Pancreas (tissue), 10 donors: ENCODE measurements around the gene CLIP4. TPM values are rescaled to one million over a fixed set of nuclear protein-coding genes. Genes with fewer than 3 reads are reported as not detected.

ENCODE experiments used
- ATAC-seq, 4 donors: fragments of 200-7000 bp; cut with Tn5 transposase; one replicate each; pipeline versions ENCODE4 v1.8.0 to v1.9.1; 2020; ENCODE audit warnings: mild to moderate bottlenecking in 4 of 4, moderate library complexity in 4 of 4
- DNase-seq, 6 donors: peaks; one replicate each; pipeline ENCODE4 v3.0.0-alpha.2; 2020
- FAIRE-seq: peaks from 2 replicates; lab custom pipeline; 2012; peaks lifted over from hg19 to GRCh38; lab: Jason Lieb, UNC
- H3K27ac ChIP-seq, 4 donors: fragments of 200-600 bp; sonication (generic); 1 replicate in 3 of 4; 2 replicates in 1 of 4; pipeline versions ENCODE4 v1.5.0 to v1.8.0; 2020
- H3K27me3 ChIP-seq, 4 donors: fragments of 200-600 bp; one replicate each; pipeline ENCODE4 v1.8.0; 2021
- H3K36me3 ChIP-seq, 3 donors: fragments of 200-600 bp; sonication (generic) in 1 of 3; one replicate each; pipeline versions ENCODE4 v1.5.0 to v1.8.0; 2020 to 2021
- H3K4me1 ChIP-seq, 3 donors: fragments of 200-600 bp; one replicate each; pipeline ENCODE4 v1.8.0; 2021
- H3K4me3 ChIP-seq, 4 donors: fragments of 200-600 bp; sonication (generic) in 2 of 4; one replicate each; pipeline versions ENCODE4 v1.5.0 to v1.8.0; 2020 to 2021
- H3K9me3 ChIP-seq, 4 donors: fragments of 200-600 bp; one replicate each; pipeline ENCODE4 v1.8.0; 2021
- CTCF ChIP-seq, 4 donors: fragments of 200-600 bp; sonication (generic) in 3 of 4; IDR thresholded peaks; one replicate each; pipeline versions ENCODE4 v1.5.0 to v1.8.0; 2021; ENCODE audit warnings: antibody characterized with exemption in 4 of 4
- WGBS, 2 donors: extraction: QIAGEN DNeasy Blood & Tissue Kit; methylation state at CpG; one replicate each; pipeline ENCODE4 v1.1.7; 2013; 5-methylcytosine and 5-hydroxymethylcytosine counted together
- intact Hi-C, 3 donors: fragments of 100-400 bp; cut with DNase I; formaldehyde crosslinking; loops; one replicate each; pipeline versions ENCODE4 v1.11.1 to v1.14.2; 2022
- polyA plus RNA-seq, 2 donors: library from polyadenylated mRNA; stranded (reverse); fragments of 200-250 nt; gene quantifications; one replicate each; pipeline ENCODE4 v1.2.3, GENCODE V29; 2013
- total RNA-seq, 6 donors: library from RNA; stranded (reverse); fragmentation: NEBNext Ultra II Directional in 4 of 6; extraction: Animal tissue kit (Norgen Biotek cat#: 25700) in 4 of 6; gene quantifications; one replicate each; pipeline versions ENCODE4 v1.2.1 to v1.2.4, GENCODE V29; 2021 to 2023
- donor health status: healthy with polysubstance abuse.
- donor health status: DM: no; HTN: no; CAD: no; lungs with moderate emphysema.
- donor health status: DM: no; HTN: no; CAD: no.
- donor health status: control.
- donor health status: control.
- donor health status: Bipolar disorder and iron deficiency.
- donor health status: DM: yes; HTN: yes; CAD: no.
- donor health status: DM: no; HTN: no; CAD: no.
- donor health status: DM: no; HTN: no; CAD: no.
- donor health status: DM: yes; HTN: yes; CAD: no.

Gene CLIP4
- total and polyA plus RNA-seq, 8 donors, result 4.5 to 18.3 (median 7.0) TPM

- Histone ChIP-seq H3K4me1 (no peaks in the 10 kb centered on the region), H3K9me3 (no peaks in the 10 kb centered on the region), H3K4me3 (no peak overlapping the region), H3K36me3 (no peaks in the 10 kb centered on the region), H3K27me3 (no peaks in the 10 kb centered on the region), H3K27ac (no peak overlapping the region)
- no peak for DNase-seq
- TF ChIP-seq CTCF (IDR thresholded peaks at IDR 0.05), result no peak
- intact Hi-C loops, result no loop called here
- no peak for ATAC-seq
- no peak for FAIRE-seq
- WGBS, 2 donors, result 78 to 87% methylated on average over 20 of the region's 20 CpGs
These were observed 100.8 kb downstream of the CLIP4 start for GRCh38 chr2:29215739-29216608.

GRCh38 chr2:29216609-29216909 is 101.3 kb downstream of the CLIP4 start:
- intact Hi-C loops, result no loop called here
- H3K27me3 ChIP-seq, result no peaks in the 10 kb centered on the region
- no peak overlapping the region for H3K27ac ChIP-seq
- H3K36me3 ChIP-seq, result no peaks in the 10 kb centered on the region
- no peaks in the 10 kb centered on the region for H3K9me3 ChIP-seq
- DNase-seq (no peak), ATAC-seq (no peak), FAIRE-seq (no peak)
- 83 to 90% methylated on average over 5 of the region's 5 CpGs for WGBS, 2 donors
- no peak for TF ChIP-seq CTCF (IDR thresholded peaks at IDR 0.05)
- no peak overlapping the region for H3K4me3 ChIP-seq
- no peaks in the 10 kb centered on the region for H3K4me1 ChIP-seq

- Histone ChIP-seq H3K9me3 (no peaks in the 10 kb centered on the region), H3K36me3 (no peaks in the 10 kb centered on the region), H3K27me3 (no peaks in the 10 kb centered on the region), H3K27ac (no peak overlapping the region), H3K4me3 (no peak overlapping the region), H3K4me1 (no peaks in the 10 kb centered on the region)
- DNase-seq (no peak), FAIRE-seq (no peak), ATAC-seq (no peak)
- TF ChIP-seq CTCF (IDR thresholded peaks at IDR 0.05), result no peak
- intact Hi-C loops, result no loop called here
- WGBS, 2 donors, result 62 to 70% methylated on average over 6 of the region's 6 CpGs
These were observed 102.9 kb downstream of the CLIP4 start for GRCh38 chr2:29218071-29218470.

GRCh38 chr2:29218550-29219125 is 103.4 kb downstream of the CLIP4 start:
- no peaks in the 10 kb centered on the region for H3K36me3 ChIP-seq
- H3K4me1 ChIP-seq, result no peaks in the 10 kb centered on the region
- no peaks in the 10 kb centered on the region for H3K27me3 ChIP-seq
- DNase-seq (no peak), ATAC-seq (no peak), FAIRE-seq (no peak)
- WGBS, 2 donors, result 68 to 86% methylated on average over 4 of the region's 4 CpGs
- H3K27ac ChIP-seq, result no peak overlapping the region
- H3K9me3 ChIP-seq, result no peaks in the 10 kb centered on the region
- no peak for TF ChIP-seq CTCF (IDR thresholded peaks at IDR 0.05)
- no peak overlapping the region for H3K4me3 ChIP-seq
- intact Hi-C loops, result no loop called here

GRCh38 chr2:29219374-29219773 is 104.2 kb downstream of the CLIP4 start:
- Histone ChIP-seq H3K4me1 (no peaks in the 10 kb centered on the region), H3K27me3 (no peaks in the 10 kb centered on the region), H3K4me3 (no peak overlapping the region), H3K27ac (no peak overlapping the region), H3K36me3 (no peaks in the 10 kb centered on the region), H3K9me3 (no peaks in the 10 kb centered on the region)
- FAIRE-seq (no peak), ATAC-seq (no peak), DNase-seq (no peak)
- intact Hi-C loops, result no loop called here
- WGBS, 2 donors, result 81 to 89% methylated on average over 4 of the region's 4 CpGs
- TF ChIP-seq CTCF (IDR thresholded peaks at IDR 0.05), result no peak
